Mesothelial cell of epicardium (in vitro differentiated cells): ENCODE measurements around the gene DOCK4. TPM values are rescaled to one million over a fixed set of nuclear protein-coding genes. Genes with fewer than 3 reads are reported as not detected.

Experiments
- DNase-seq, 2 experiments: peaks; one replicate each; pipeline ENCODE4 v3.0.0; 2021; ENCODE audit warnings: low spot score in 2 of 2; ENCODE audit not compliant: unreplicated experiment in 2 of 2
- H3K27ac Mint-ChIP-seq: 2 replicates; pipeline ENCODE4 v1.8.0; 2021; ENCODE audit warnings: mixed read lengths
- H3K27me3 Mint-ChIP-seq: 2 replicates; pipeline ENCODE4 v1.8.0; 2021; ENCODE audit warnings: low read depth, mixed read lengths
- H3K36me3 Mint-ChIP-seq: 2 replicates; pipeline ENCODE4 v1.8.0; 2021; ENCODE audit warnings: mixed read lengths
- H3K4me1 Mint-ChIP-seq: 2 replicates; pipeline ENCODE4 v1.8.0; 2021; ENCODE audit warnings: mixed read lengths
- H3K4me3 Mint-ChIP-seq: 2 replicates; pipeline ENCODE4 v1.8.0; 2021; ENCODE audit warnings: mild to moderate bottlenecking, moderate library complexity, mixed read lengths
- H3K9me3 Mint-ChIP-seq: 2 replicates; pipeline ENCODE4 v1.8.0; 2021; ENCODE audit warnings: mixed read lengths
- CTCF ChIP-seq: fragments of 200-600 bp; sonication (generic); IDR thresholded peaks from one replicate; pipeline ENCODE4 v1.5.0; 2021; ENCODE audit warnings: antibody characterized with exemption; ENCODE audit not compliant: unreplicated experiment
- total RNA-seq: library from RNA; stranded (reverse); gene quantifications from 3 replicates; pipeline ENCODE4 v1.2.1, GENCODE V29; 2021

The DOCK4 gene
- total RNA-seq, 1 donor from 2014 or later, result 27.7 TPM

GRCh38 chr7:112186300-112186699 is 19.9 kb downstream of the DOCK4 start:
- no peaks in the 10 kb centered on the region for H3K36me3 Mint-ChIP-seq
- H3K27ac Mint-ChIP-seq, result no peak overlapping the region

GRCh38 chr7:112185005-112185834 is 21.0 kb downstream of the DOCK4 start:
- no peak for DNase-seq
- Mint-ChIP-seq H3K27me3 (no peaks in the 10 kb centered on the region), H3K9me3 (no peaks in the 10 kb centered on the region), H3K36me3 (no peaks in the 10 kb centered on the region), H3K4me1 (peaks cover 22% of the 10 kb centered on the region), H3K4me3 (no peak overlapping the region), H3K27ac (no peak overlapping the region)
- TF ChIP-seq CTCF, result no peak

More at GRCh38 chr7:112186300-112186699, 19.9 kb downstream of the DOCK4 start:
- Mint-ChIP-seq H3K27me3 (no peaks in the 10 kb centered on the region), H3K4me1 (peaks cover 22% of the 10 kb centered on the region), H3K9me3 (no peaks in the 10 kb centered on the region), H3K4me3 (no peak overlapping the region)
- TF ChIP-seq CTCF, result no peak
- DNase-seq, result no peak

- Mint-ChIP-seq H3K9me3 (no peaks in the 10 kb centered on the region), H3K4me3 (no peak overlapping the region), H3K27me3 (no peaks in the 10 kb centered on the region), H3K36me3 (no peaks in the 10 kb centered on the region), H3K4me1 (peaks cover 22% of the 10 kb centered on the region), H3K27ac (no peak overlapping the region)
- TF ChIP-seq CTCF, result no peak
- no peak for DNase-seq
Measured at GRCh38 chr7:112184455-112184854, 21.7 kb downstream of the DOCK4 start.

GRCh38 chr7:112183266-112183665 is 22.9 kb downstream of the DOCK4 start:
- no peaks in the 10 kb centered on the region for H3K36me3 Mint-ChIP-seq
- DNase-seq, result no peak
- H3K4me3 Mint-ChIP-seq, result no peak overlapping the region
- no peak overlapping the region for H3K27ac Mint-ChIP-seq
- peaks cover 20% of the 10 kb centered on the region for H3K4me1 Mint-ChIP-seq
- no peaks in the 10 kb centered on the region for H3K27me3 Mint-ChIP-seq
- TF ChIP-seq CTCF, result no peak
- H3K9me3 Mint-ChIP-seq, result no peaks in the 10 kb centered on the region

GRCh38 chr7:112182749-112183148 is 23.4 kb downstream of the DOCK4 start:
- peaks cover 18% of the 10 kb centered on the region for H3K4me1 Mint-ChIP-seq
- H3K27ac Mint-ChIP-seq, result no peak overlapping the region
- H3K9me3 Mint-ChIP-seq, result no peaks in the 10 kb centered on the region
- H3K4me3 Mint-ChIP-seq, result no peak overlapping the region
- no peak for DNase-seq
- H3K36me3 Mint-ChIP-seq, result no peaks in the 10 kb centered on the region
- TF ChIP-seq CTCF, result no peak
- peaks cover 1% of the 10 kb centered on the region for H3K27me3 Mint-ChIP-seq
